GM19099 (cell line): ENCODE results near the gene TMED9.

Source experiments
- POLR2A ChIP-seq: IDR thresholded peaks from 3 replicates; pipeline ENCODE4 v1.6.1; 2011; ENCODE audit warnings: low read depth; ENCODE audit not compliant: insufficient read length; ENCODE audit errors: extremely low read depth

The TMED9 gene

GRCh38 chr5:177600508-177601018 is 8.6 kb downstream of the TMED9 start:
- TF ChIP-seq POLR2A = no peak

DNA sequence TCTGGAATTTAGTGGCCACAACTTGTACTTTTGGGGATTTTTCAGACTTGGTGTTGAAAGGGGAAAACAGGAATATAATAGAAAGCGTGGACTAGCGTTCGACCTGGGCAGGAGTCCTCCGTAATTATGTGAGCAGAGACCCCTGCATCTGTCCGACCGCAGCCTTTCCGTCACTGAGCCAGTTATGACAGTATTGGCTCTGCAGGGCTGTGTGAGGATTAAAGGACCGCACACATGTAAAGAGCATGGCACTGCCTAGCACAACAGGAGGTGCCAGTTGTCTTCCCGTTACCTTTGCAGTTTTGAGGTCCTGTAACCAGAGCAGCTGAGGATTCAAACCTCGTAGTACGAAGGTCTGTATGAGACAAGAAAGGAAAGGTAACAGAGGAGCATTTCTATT is 9.1 kb downstream of the TMED9 start:
- no peak for TF ChIP-seq POLR2A

- TF ChIP-seq POLR2A = no peak
Observed at GRCh38 chr5:177601577-177602457, 9.8 kb downstream of the TMED9 start.

GRCh38 chr5:177602458-177602830 is 10.4 kb downstream of the TMED9 start:
- no peak for TF ChIP-seq POLR2A

- TF ChIP-seq POLR2A = no peak
Observed at GRCh38 chr5:177603631-177604030, 11.6 kb downstream of the TMED9 start.

DNA sequence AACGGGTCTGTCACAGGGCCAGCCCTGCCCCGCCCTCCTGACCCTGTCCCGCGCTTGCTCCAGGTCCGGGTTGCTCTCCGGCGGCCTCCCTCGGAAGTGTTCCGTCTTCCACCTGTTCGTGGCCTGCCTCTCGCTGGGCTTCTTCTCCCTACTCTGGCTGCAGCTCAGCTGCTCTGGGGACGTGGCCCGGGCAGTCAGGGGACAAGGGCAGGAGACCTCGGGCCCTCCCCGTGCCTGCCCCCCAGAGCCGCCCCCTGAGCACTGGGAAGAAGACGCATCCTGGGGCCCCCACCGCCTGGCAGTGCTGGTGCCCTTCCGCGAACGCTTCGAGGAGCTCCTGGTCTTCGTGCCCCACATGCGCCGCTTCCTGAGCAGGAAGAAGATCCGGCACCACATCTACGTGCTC is 12.1 kb downstream of the TMED9 start:
- no peak for TF ChIP-seq POLR2A

- no peak for TF ChIP-seq POLR2A
Observed at GRCh38 chr5:177604656-177605055, 12.7 kb downstream of the TMED9 start.

- no peak for TF ChIP-seq POLR2A
Observed at GRCh38 chr5:177605078-177605477, 13.1 kb downstream of the TMED9 start.

GRCh38 chr5:177605667-177606066 is 13.7 kb downstream of the TMED9 start:
- no peak for TF ChIP-seq POLR2A

DNA sequence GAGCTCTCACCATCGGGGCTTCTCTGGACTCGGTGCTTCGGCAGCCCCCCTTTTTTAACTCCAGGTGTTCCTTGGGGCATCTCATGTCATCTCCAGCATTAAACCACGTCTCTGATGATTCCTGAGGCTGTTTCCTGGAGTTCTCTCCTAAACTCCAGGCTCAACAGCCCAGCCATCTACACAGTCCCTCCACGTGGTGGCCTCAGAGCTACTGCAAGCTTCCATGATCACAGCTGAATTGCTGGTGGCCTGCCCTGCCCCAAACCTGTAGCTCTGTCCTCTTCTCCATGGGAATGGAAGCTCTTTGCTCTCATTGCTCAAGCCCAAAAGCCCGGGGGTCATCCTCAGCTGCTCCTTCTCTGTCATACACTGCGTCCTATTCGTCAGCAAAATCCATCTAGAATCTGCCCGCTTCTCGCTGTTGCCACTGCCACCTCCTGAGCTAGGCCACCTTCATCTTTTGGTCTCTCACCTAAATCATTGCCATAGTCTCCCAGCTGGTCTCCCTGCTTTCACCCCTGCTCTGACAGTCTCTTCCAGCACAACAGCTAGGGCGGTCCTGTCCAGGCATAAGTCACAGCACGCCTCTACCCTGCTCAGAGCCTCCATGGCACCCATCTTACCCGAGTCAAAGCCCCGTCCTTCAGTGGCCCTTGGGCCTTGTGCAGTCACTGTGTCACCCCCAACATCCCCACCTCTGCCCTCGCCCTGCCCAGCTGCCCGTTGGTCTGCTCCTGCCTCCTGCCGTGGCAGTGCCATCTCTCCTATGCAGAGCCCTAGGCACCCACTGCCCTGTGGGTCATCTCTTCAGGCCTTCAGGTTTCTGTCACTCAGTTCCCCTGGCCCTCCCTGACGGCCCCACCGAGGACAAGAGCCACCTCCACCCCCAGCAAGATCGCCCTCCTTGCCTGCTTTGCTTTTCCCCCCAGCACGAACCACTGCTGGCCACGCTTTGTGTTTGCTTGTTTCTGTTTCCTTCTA is 14.4 kb downstream of the TMED9 start:
- TF ChIP-seq POLR2A = no peak

GRCh38 chr5:177607115-177607451 is 15.1 kb downstream of the TMED9 start:
- no peak for TF ChIP-seq POLR2A

DNA sequence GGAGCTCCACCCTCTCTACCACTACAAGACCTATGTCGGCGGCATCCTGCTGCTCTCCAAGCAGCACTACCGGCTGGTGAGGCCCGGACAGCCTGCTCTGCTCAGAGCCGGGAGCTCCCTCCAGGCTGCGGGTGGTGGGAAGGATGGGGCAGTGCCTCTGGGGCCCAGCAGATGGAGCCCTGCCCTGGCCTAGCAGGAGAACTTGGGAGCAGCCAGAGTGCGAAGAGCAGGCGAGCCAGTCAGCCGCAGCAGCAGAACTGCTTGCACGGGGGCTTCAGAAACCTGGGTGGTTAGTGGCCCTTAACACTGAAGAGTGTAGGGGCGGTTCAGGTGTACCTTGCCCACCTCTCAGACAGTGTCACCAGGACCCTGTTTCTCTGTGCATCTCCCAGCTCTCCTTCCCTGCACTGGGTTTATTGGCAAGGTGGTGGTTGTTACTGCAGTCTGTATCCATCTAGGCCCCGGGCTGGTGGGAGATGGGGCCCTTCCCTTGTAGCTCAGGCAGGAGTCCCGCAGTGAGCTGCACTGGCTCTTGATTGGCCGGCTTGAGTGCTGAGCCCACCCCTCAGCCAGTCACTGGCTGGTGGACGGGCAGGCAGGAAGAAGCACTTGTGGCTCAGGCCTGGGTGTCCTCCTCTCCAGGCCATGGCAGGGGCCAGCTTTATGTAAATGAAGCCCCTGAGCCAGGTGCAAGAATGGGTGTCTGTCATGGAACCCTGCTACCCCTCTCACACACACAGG is 15.6 kb downstream of the TMED9 start:
- TF ChIP-seq POLR2A = no peak

GRCh38 chr5:177608243-177609075 is 16.5 kb downstream of the TMED9 start:
- TF ChIP-seq POLR2A = no peak

DNA sequence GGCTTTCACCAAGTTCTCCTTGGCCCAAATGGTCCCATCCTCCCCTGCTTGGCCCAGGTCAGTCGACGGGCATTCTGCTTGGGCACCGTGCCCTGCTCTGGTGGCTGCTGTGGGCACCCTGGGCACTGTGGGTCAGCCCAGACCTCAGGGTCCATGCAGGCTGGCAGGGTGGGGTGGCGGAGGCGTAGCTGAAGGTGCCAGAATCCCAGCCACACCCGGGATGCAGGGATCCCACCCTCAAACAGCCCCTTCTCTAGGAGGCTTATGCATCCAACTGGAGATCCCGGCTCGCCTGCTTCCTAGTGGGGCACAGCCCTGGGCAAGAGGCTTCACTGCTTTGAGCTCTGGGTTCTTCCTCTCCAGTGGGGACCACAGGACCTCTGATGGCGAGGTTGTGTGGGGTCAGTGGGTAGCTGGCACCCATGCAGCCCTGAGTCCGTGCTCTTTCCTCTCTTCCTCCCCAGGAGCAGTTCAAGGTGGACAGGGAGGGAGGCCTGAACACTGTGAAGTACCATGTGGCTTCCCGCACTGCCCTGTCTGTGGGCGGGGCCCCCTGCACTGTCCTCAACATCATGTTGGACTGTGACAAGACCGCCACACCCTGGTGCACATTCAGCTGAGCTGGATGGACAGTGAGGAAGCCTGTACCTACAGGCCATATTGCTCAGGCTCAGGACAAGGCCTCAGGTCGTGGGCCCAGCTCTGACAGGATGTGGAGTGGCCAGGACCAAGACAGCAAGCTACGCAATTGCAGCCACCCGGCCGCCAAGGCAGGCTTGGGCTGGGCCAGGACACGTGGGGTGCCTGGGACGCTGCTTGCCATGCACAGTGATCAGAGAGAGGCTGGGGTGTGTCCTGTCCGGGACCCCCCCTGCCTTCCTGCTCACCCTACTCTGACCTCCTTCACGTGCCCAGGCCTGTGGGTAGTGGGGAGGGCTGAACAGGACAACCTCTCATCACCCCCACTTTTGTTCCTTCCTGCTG is 17.4 kb downstream of the TMED9 start:
- TF ChIP-seq POLR2A = no peak
